ENCODE data around the gene ADAMTS17. TPM values are rescaled to one million over a fixed set of nuclear protein-coding genes. Genes with fewer than 3 reads are reported as not detected.

Gene ADAMTS17
- polyA plus RNA-seq, 3 donors = 2.1 to 2.5 (median 2.1) TPM

- DNase-seq = no peak
Measured at GRCh38 chr15:100112061-100112420, 229.7 kb downstream of the ADAMTS17 start.

GRCh38 chr15:100111125-100112060 is 230.4 kb downstream of the ADAMTS17 start:
- no peak for DNase-seq

- DNase-seq = no peak
Measured at GRCh38 chr15:100109486-100110035, 232.2 kb downstream of the ADAMTS17 start.

- DNase-seq = no peak
Measured at GRCh38 chr15:100108846-100109245, 232.9 kb downstream of the ADAMTS17 start.

GRCh38 chr15:100108346-100108745 is 233.4 kb downstream of the ADAMTS17 start:
- no peak for DNase-seq

GRCh38 chr15:100107606-100108225 is 234.1 kb downstream of the ADAMTS17 start:
- no peak for DNase-seq

- no peak for DNase-seq
Measured at GRCh38 chr15:100107151-100107550, 234.6 kb downstream of the ADAMTS17 start.

GRCh38 chr15:100106732-100107131 is 235.0 kb downstream of the ADAMTS17 start:
- DNase-seq = no peak

GRCh38 chr15:100105101-100105500 is 236.7 kb downstream of the ADAMTS17 start:
- no peak for DNase-seq

- no peak for DNase-seq
Measured at GRCh38 chr15:100104245-100104644, 237.5 kb downstream of the ADAMTS17 start.

GRCh38 chr15:100103828-100104227 is 237.9 kb downstream of the ADAMTS17 start:
- no peak for DNase-seq

- DNase-seq = no peak
Measured at GRCh38 chr15:100101426-100102089, 240.2 kb downstream of the ADAMTS17 start.

- DNase-seq = no peak
Measured at GRCh38 chr15:100100926-100101325, 240.8 kb downstream of the ADAMTS17 start.

GRCh38 chr15:100099976-100100375 is 241.8 kb downstream of the ADAMTS17 start:
- no peak for DNase-seq

GRCh38 chr15:100098705-100099104 is 243.1 kb downstream of the ADAMTS17 start:
- DNase-seq = no peak

GRCh38 chr15:100097342-100098127 is 244.2 kb downstream of the ADAMTS17 start:
- no peak for DNase-seq

- DNase-seq = no peak
Measured at GRCh38 chr15:100096700-100097099, 245.1 kb downstream of the ADAMTS17 start.

GRCh38 chr15:100096248-100096600 is 245.6 kb downstream of the ADAMTS17 start:
- DNase-seq = no peak

- no peak for DNase-seq
Measured at GRCh38 chr15:100095541-100096247, 246.1 kb downstream of the ADAMTS17 start.

- DNase-seq = no peak
Measured at GRCh38 chr15:100094127-100094510, 247.7 kb downstream of the ADAMTS17 start.

Measured in renal pelvis (tissue), 4 donors.